ENCODE data around the gene RAD18. TPM values are rescaled to one million over a fixed set of nuclear protein-coding genes. Genes with fewer than 3 reads are reported as not detected.

RAD18 gene
- total RNA-seq, 1 experiment from 2014 or later: 42.5 TPM

DNA sequence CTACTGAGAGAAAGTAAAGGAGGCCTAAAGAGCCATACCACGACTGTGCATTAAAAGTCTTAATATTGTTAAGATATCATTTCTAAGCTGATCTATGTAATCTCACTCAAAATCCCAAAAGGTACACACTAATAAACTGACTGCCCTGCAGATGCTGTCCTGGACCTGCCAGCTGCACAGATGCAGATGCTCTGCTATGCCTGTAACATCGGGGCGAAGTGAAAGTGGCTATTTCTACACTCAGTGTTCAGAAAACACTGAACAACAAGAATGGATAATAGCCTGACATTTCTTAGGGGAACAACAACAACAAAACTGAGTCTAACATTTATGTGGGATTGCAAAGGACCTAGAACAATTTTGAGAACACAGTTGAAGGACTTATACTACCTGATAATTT is 31.9 kb downstream of the RAD18 start:
- ChIA-PET POLR2A (ENCODE audit: low non-redundant PET) (no interaction called here), CTCF (no interaction called here)
- TF ChIP-seq EZH2 (IDR thresholded peaks at IDR 0.05; ENCODE audit: borderline replicate concordance, low read depth, low read length, poor library complexity, severe bottlenecking): no peak
- TF ChIP-seq, protein P1, sequence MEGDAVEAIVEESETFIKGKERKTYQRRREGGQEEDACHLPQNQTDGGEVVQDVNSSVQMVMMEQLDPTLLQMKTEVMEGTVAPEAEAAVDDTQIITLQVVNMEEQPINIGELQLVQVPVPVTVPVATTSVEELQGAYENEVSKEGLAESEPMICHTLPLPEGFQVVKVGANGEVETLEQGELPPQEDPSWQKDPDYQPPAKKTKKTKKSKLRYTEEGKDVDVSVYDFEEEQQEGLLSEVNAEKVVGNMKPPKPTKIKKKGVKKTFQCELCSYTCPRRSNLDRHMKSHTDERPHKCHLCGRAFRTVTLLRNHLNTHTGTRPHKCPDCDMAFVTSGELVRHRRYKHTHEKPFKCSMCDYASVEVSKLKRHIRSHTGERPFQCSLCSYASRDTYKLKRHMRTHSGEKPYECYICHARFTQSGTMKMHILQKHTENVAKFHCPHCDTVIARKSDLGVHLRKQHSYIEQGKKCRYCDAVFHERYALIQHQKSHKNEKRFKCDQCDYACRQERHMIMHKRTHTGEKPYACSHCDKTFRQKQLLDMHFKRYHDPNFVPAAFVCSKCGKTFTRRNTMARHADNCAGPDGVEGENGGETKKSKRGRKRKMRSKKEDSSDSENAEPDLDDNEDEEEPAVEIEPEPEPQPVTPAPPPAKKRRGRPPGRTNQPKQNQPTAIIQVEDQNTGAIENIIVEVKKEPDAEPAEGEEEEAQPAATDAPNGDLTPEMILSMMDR (conservative IDR thresholded peaks at IDR 0.05; ENCODE audit: low read depth, low read length): no peak
- Histone ChIP-seq H3K27ac (ENCODE audit: low read depth, low read length, poor library complexity, severe bottlenecking) (no peak overlapping the region), H3K4me3 (ENCODE audit: low read depth, low read length, poor library complexity, severe bottlenecking) (no peak overlapping the region), H3K27me3 (replicated peaks; ENCODE audit: insufficient read depth, low read depth, low read length, poor library complexity) (no peaks in the 10 kb centered on the region), H3K36me3 (ENCODE audit: insufficient read depth, low read length, poor library complexity, severe bottlenecking) (peaks cover 3% of the 10 kb centered on the region), H3K4me1 (ENCODE audit: insufficient read depth, low read length, poor library complexity, severe bottlenecking) (no peaks in the 10 kb centered on the region), H3K9me3 (ENCODE audit: low read depth, low read length, poor library complexity, severe bottlenecking) (no peaks in the 10 kb centered on the region)
- BruUV-seq (replicated peaks): no TSS peak
- intact Hi-C loops (cut with micrococcal nuclease; ENCODE audit: unreplicated experiment): no loop called here
- no peak for DNase-seq (ENCODE audit: low spot score)

DNA sequence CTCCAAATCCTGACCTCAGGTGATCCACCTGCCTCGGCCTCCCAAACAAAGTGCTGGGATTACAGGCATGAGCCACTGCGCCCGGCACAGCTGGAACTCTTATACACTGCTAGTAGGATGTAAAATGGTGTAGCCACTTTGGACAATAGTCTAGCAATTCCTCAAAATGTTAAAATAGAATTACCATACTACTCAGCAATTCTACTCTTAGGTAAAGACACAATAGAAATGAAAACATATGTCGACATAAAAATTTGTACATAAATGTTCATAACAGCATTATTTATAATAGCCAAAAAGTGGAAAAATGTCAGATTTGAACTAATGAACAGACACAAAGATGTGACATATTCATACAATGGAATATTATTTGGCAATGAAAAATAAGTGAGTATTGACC is 33.4 kb downstream of the RAD18 start:
- Histone ChIP-seq H3K4me3 (ENCODE audit: low read depth, low read length, poor library complexity, severe bottlenecking) (no peak overlapping the region), H3K4me1 (ENCODE audit: insufficient read depth, low read length, poor library complexity, severe bottlenecking) (no peaks in the 10 kb centered on the region), H3K36me3 (ENCODE audit: insufficient read depth, low read length, poor library complexity, severe bottlenecking) (peaks cover 3% of the 10 kb centered on the region), H3K9me3 (ENCODE audit: low read depth, low read length, poor library complexity, severe bottlenecking) (no peaks in the 10 kb centered on the region), H3K27me3 (replicated peaks; ENCODE audit: insufficient read depth, low read depth, low read length, poor library complexity) (no peaks in the 10 kb centered on the region), H3K27ac (ENCODE audit: low read depth, low read length, poor library complexity, severe bottlenecking) (no peak overlapping the region)
- intact Hi-C loops (cut with micrococcal nuclease; ENCODE audit: unreplicated experiment): no loop called here
- TF ChIP-seq, protein P1 (conservative IDR thresholded peaks at IDR 0.05; ENCODE audit: low read depth, low read length): no peak
- no peak for TF ChIP-seq EZH2 (IDR thresholded peaks at IDR 0.05; ENCODE audit: borderline replicate concordance, low read depth, low read length, poor library complexity, severe bottlenecking)
- CTCF ChIA-PET: no interaction called here
- BruUV-seq (replicated peaks): no TSS peak
- no peak for DNase-seq (ENCODE audit: low spot score)
- POLR2A ChIA-PET (ENCODE audit: low non-redundant PET): no interaction called here

DNA sequence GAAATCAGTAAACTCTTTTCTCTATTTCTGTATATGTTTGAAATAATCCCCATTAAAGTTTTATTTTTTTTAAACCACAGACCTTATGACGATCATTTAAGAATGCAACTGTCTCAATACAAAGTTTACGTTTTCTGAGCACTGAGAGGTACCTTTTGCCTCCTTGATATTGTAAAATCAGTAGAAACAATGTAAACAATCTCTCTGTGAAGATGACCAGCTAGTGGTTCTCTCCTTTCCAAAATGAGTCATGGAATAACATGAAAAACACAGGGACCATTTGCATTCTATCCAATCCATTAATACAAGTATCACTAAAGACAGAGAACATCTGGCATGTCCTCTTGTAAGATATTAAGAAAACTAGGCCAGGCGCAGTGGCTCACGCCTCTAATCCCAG is 48.8 kb downstream of the RAD18 start:
- intact Hi-C loops (cut with micrococcal nuclease; ENCODE audit: unreplicated experiment): no loop called here
- no peaks in the 10 kb centered on the region for H3K4me1 ChIP-seq (ENCODE audit: insufficient read depth, low read length, poor library complexity, severe bottlenecking)
- H3K4me3 ChIP-seq (ENCODE audit: low read depth, low read length, poor library complexity, severe bottlenecking): no peak overlapping the region
- BruUV-seq (replicated peaks): no TSS peak
- ChIA-PET CTCF (no interaction called here), POLR2A (ENCODE audit: low non-redundant PET) (no interaction called here)
- no peak for DNase-seq (ENCODE audit: low spot score)
- no peaks in the 10 kb centered on the region for H3K27me3 ChIP-seq (replicated peaks; ENCODE audit: insufficient read depth, low read depth, low read length, poor library complexity)
- H3K27ac ChIP-seq (ENCODE audit: low read depth, low read length, poor library complexity, severe bottlenecking): no peak overlapping the region
- no peaks in the 10 kb centered on the region for H3K9me3 ChIP-seq (ENCODE audit: low read depth, low read length, poor library complexity, severe bottlenecking)
- TF ChIP-seq, protein P1 (conservative IDR thresholded peaks at IDR 0.05; ENCODE audit: low read depth, low read length): no peak
- TF ChIP-seq EZH2 (IDR thresholded peaks at IDR 0.05; ENCODE audit: borderline replicate concordance, low read depth, low read length, poor library complexity, severe bottlenecking): no peak
- no peaks in the 10 kb centered on the region for H3K36me3 ChIP-seq (ENCODE audit: insufficient read depth, low read length, poor library complexity, severe bottlenecking)
